PFSK-1 (cell line): ENCODE data around the gene URB2.
A peak's percentile ranks its signal among the peaks of the same experiment; 100 is the strongest.

Experiments
- FOXP2 ChIP-seq: optimal IDR thresholded peaks from 2 replicates; pipeline ENCODE3; 2011; ENCODE audit warnings: borderline replicate concordance, control low read depth, inconsistent platforms; ENCODE audit not compliant: insufficient read depth; ENCODE audit errors: extremely low read length, extremely low read depth
- POLR2AphosphoS5 ChIP-seq: IDR thresholded peaks from 2 replicates; pipeline ENCODE4 v1.6.1; 2012; ENCODE audit warnings: low read depth, mild to moderate bottlenecking, control low read depth, low read length, moderate library complexity
- SIN3A ChIP-seq: IDR thresholded peaks from 2 replicates; pipeline ENCODE4 v1.6.1; 2012; ENCODE audit warnings: mild to moderate bottlenecking, low read length, moderate library complexity, borderline replicate concordance; ENCODE audit not compliant: insufficient read depth
- TAF1 ChIP-seq: IDR thresholded peaks from 2 replicates; pipeline ENCODE4 v1.6.1; 2012; ENCODE audit warnings: low read length, control low read depth, borderline replicate concordance; ENCODE audit not compliant: insufficient read depth
- TF ChIP-seq, protein P1 (sequence below), 2 experiments: IDR thresholded peaks; 2 replicates each; pipeline versions ENCODE4 v1.6.1 to v1.8.0; 2011 to 2012; ENCODE audit warnings: low read depth in 2 of 2, low read length in 2 of 2, control low read depth in 1 of 2, inconsistent platforms in 1 of 2, mild to moderate bottlenecking in 1 of 2, moderate library complexity in 1 of 2; ENCODE audit not compliant: insufficient read depth in 1 of 2

Gene URB2

DNA sequence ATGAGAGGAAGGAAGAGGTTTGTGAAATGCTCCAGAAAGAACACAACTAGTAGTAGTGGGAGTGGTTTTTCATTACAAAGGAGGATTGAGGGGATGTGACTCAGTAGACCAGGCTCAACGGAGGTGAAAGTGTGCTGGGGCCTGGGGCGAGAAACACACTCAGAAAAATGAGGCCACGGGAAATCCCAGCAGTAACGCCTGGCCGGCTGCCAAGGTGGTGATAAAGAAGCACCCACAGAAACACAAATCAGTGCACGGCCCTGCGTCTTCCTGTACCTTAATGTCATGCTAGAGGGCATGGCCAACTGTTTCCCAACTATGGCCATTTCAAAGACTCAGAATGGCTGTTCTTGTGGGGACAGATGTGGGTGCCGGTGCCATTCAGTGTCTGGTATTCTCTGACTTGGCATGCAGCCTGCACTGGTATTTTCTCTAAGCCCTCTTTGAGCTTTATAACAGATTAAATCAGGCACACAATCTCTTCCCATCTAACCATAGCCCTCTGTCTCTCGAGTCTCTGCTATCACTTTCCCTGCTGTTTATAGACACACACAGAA lies 38.2 kb downstream of the URB2 start:
- no peak for TF ChIP-seq FOXP2
- TF ChIP-seq, protein P1, sequence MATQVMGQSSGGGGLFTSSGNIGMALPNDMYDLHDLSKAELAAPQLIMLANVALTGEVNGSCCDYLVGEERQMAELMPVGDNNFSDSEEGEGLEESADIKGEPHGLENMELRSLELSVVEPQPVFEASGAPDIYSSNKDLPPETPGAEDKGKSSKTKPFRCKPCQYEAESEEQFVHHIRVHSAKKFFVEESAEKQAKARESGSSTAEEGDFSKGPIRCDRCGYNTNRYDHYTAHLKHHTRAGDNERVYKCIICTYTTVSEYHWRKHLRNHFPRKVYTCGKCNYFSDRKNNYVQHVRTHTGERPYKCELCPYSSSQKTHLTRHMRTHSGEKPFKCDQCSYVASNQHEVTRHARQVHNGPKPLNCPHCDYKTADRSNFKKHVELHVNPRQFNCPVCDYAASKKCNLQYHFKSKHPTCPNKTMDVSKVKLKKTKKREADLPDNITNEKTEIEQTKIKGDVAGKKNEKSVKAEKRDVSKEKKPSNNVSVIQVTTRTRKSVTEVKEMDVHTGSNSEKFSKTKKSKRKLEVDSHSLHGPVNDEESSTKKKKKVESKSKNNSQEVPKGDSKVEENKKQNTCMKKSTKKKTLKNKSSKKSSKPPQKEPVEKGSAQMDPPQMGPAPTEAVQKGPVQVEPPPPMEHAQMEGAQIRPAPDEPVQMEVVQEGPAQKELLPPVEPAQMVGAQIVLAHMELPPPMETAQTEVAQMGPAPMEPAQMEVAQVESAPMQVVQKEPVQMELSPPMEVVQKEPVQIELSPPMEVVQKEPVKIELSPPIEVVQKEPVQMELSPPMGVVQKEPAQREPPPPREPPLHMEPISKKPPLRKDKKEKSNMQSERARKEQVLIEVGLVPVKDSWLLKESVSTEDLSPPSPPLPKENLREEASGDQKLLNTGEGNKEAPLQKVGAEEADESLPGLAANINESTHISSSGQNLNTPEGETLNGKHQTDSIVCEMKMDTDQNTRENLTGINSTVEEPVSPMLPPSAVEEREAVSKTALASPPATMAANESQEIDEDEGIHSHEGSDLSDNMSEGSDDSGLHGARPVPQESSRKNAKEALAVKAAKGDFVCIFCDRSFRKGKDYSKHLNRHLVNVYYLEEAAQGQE (IDR thresholded peaks at IDR 0.05; ENCODE audit: insufficient read depth in 1 of 2, low read depth in 2 of 2, low read length in 2 of 2): 0 out of 4 replicates have a peak, but pooled peaks of 1 of the 2 experiments have one; percentile 21

DNA sequence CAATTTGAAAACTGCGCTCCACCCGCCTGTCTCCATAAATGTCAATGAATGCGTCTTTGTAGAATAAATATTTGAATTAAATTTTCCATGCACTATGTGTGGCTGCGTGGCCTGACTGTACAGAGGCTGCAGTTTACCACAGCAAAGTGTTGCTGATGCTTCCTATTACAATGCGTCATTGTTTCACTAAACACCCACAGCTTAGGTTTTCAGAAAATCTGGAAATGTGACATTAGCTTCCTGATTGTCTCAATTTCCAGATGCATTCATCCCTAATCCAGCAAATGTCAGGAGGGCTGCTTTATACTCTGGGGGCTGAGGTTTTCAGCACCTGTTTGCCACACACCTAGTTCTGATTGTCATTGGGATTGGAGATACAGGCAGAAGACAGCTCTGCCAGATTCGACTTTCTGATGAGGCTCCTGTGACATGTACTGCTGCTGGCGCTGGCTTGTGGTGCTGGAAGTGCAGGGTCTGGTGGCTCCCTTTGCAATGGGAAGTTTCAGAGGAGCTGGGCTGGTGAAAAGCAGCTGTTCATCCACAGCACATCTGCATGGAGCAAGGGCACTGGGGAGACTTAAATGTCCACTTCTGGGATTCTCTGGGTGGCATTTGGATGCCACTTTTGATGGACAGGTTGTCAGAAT lies 40.0 kb downstream of the URB2 start:
- TF ChIP-seq POLR2AphosphoS5 (no peak), TAF1 (no peak), FOXP2 (no peak), SIN3A (no peak)
- TF ChIP-seq, protein P1 (IDR thresholded peaks at IDR 0.05; ENCODE audit: insufficient read depth in 1 of 2, low read depth in 2 of 2, low read length in 2 of 2): no peak

DNA sequence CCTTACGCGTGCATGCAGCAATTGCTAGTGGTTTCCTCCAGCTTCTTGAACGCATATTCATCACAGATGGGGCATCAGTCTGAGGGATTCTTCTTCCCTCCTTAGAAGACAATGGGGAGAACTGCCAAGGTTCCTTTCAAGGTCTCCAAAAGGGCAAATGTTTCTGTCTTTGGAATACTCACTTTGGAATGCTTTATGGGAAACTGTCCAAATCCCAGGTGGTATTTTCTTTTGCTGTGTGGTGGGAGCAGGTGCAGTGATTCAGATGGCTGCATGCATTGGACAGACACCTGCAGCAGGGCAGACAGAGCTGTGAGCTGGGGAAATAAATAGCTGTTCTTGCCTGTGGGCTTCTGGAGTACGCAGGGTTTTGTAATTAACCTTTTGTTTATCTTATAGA lies 40.5 kb downstream of the URB2 start:
- TF ChIP-seq FOXP2 (no peak), TAF1 (no peak), SIN3A (no peak), POLR2AphosphoS5 (no peak)
- TF ChIP-seq, protein P1 (IDR thresholded peaks at IDR 0.05; ENCODE audit: insufficient read depth in 1 of 2, low read depth in 2 of 2, low read length in 2 of 2): no peak

DNA sequence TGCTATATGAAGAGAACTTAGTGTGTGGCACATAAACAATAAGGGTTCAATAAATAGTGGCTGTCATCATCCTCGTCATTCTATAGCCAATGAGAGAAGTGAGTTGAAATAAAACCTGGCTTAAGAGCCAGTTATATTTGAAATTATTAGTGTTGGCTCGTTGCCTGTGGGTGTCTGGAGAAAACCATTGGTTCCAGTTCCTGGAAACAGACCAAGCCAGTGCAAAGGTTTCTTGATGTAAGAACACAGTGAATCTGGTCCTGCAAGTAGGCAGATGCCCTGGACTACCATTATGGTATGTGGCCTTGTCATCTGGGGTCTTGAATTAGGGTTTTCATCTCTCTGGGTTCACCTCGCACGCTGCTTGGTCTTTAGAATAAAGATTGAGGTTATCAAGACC lies 43.3 kb downstream of the URB2 start:
- TF ChIP-seq, protein P1 (IDR thresholded peaks at IDR 0.05; ENCODE audit: insufficient read depth in 1 of 2, low read depth in 2 of 2, low read length in 2 of 2): no peak
- TF ChIP-seq TAF1: no peak

DNA sequence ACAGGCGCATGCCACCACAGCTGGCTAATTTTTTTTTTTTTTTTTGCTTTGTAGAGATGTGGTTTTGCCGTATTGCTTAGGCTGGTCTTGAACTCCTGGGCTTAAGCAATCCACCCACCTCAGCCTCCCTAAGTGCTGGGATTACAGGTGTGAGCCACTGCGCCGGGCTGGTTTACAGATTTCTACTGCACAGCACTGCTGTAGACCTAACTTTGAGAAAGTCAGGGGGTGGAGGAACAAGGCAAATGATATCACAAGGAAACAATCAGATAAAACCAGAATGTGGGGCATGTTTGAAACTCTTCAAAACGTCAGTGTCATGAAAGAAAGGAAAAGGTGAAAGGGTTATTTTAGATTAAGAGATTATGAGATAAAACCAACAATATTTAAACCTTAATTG lies 45.3 kb downstream of the URB2 start:
- TF ChIP-seq TAF1: no peak
- no peak for TF ChIP-seq SIN3A
- TF ChIP-seq POLR2AphosphoS5: no peak
- TF ChIP-seq FOXP2: no peak
- TF ChIP-seq, protein P1 (IDR thresholded peaks at IDR 0.05; ENCODE audit: insufficient read depth in 1 of 2, low read depth in 2 of 2, low read length in 2 of 2): no peak
